ENCODE data around the gene FNIP2. TPM values are rescaled to one million over a fixed set of nuclear protein-coding genes. Genes with fewer than 3 reads are reported as not detected.

Gene FNIP2
- total and polyA plus RNA-seq, 10 of the 15 experiments (the other 5 are each of a cell fraction or from before 2014, with no cell fraction given): 0.03 to 0.38 (median 0.15) TPM

DNA sequence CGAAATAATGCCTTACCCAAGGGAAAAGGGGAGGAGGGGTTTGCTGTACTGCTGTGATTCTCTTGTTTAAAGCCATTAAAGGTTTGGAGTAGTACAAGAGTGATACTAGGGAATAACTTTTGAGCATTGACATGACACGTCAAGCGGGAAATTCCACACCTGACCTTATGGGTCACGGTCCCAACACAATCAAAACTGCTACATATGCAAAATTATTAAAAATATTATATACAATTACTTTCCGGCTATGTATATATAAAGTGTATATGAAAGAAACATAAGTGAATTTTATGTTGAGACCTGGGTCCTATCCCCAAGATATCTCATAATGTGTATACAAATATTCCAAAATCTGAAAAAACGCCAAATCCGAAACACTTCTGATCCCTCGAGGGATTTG lies 21.0 kb downstream of the FNIP2 start:
- no peak overlapping the region for H3K9ac ChIP-seq (ENCODE audit: control insufficient read depth, insufficient read depth, low read length)
- no peak overlapping the region for H3K4me2 ChIP-seq (ENCODE audit: control insufficient read depth, insufficient read depth)
- SMC1A ChIA-PET (ENCODE audit: uncharacterized antibody, unreplicated experiment): interaction anchor here (0.6 to 14.1 kb wide), 3 partner anchors 16 to 415 kb away, joined by 3 to 291 read pairs (median 14); no protein-coding TSS in a partner anchor
- WGBS (ENCODE audit: insufficient coverage, insufficient replicate concordance, low lambda C conversion rate, missing lambda C conversion rate): 62% methylated on average over 8 of the region's 8 CpGs
- H4K20me1 ChIP-seq (ENCODE audit: control insufficient read depth, insufficient read depth): no peaks in the 10 kb centered on the region
- no peak for ATAC-seq
- no peaks in the 10 kb centered on the region for H3K4me1 ChIP-seq (ENCODE audit: control insufficient read depth, insufficient read depth, low read length)
- H3K27ac ChIP-seq (ENCODE audit: control insufficient read depth, insufficient read depth): no peak overlapping the region
- H3K79me2 ChIP-seq (ENCODE audit: control insufficient read depth, insufficient read depth, low read length): peaks cover 7% of the 10 kb centered on the region
- BruUV-seq (replicated peaks): no TSS peak
- FAIRE-seq: no peak
- RAD21 ChIA-PET (ENCODE audit: unreplicated experiment): interaction anchor here (1.0 to 4.6 kb wide), 2 partner anchors 16 to 21 kb away, joined by 3 to 29 read pairs; no protein-coding TSS in a partner anchor
- no peak for DNase-seq (ENCODE audit: low read depth, low spot score)
- intact Hi-C loops (cut with micrococcal nuclease; ENCODE audit: unreplicated experiment): no loop called here
- no peak overlapping the region for H2AFZ ChIP-seq (ENCODE audit: control insufficient read depth, low read depth, low read length)
- no peak overlapping the region for H3K4me3 ChIP-seq
- in situ Hi-C loops (cut with MboI): no loop called here
- TF ChIP-seq KLF5 (IDR thresholded peaks at IDR 0.05; ENCODE audit: partially characterized antibody) (no peak), BRCA1 (IDR thresholded peaks at IDR 0.05; ENCODE audit: low read depth, low read length) (no peak), CBX5 (IDR thresholded peaks at IDR 0.05; ENCODE audit: low read depth) (no peak), HDAC6 (IDR thresholded peaks at IDR 0.05; ENCODE audit: unreplicated experiment) (no peak), RELA (IDR thresholded peaks at IDR 0.05; ENCODE audit: borderline replicate concordance, partially characterized antibody) (no peak), WRNIP1 (IDR thresholded peaks at IDR 0.05; ENCODE audit: borderline replicate concordance, low read depth, low read length) (no peak), YBX1 (IDR thresholded peaks at IDR 0.05) (no peak), KAT2A (conservative IDR thresholded peaks at IDR 0.05; ENCODE audit: control insufficient read depth, low read depth, low read length) (no peak), RFX5 (IDR thresholded peaks at IDR 0.05; ENCODE audit: low read depth, low read length) (no peak), POU2F2 (IDR thresholded peaks at IDR 0.05; ENCODE audit: borderline replicate concordance, low read depth, low read length) (no peak), LARP7 (IDR thresholded peaks at IDR 0.05) (no peak), ZZZ3 (IDR thresholded peaks at IDR 0.05; ENCODE audit: control insufficient read depth, insufficient read length, low read depth) (no peak), MEF2A (IDR thresholded peaks at IDR 0.05; ENCODE audit: insufficient read depth, low read depth, low read length) (no peak), CHD1 (IDR thresholded peaks at IDR 0.05; ENCODE audit: low read depth, low read length) (no peak), MLLT1 (IDR thresholded peaks at IDR 0.05) (no peak), PBX3 (IDR thresholded peaks at IDR 0.05; ENCODE audit: insufficient replicate concordance, low read depth, low read length) (no peak), TCF7 (IDR thresholded peaks at IDR 0.05; ENCODE audit: borderline replicate concordance) (no peak), NFIC (IDR thresholded peaks at IDR 0.05; ENCODE audit: low read depth, low read length) (no peak), ZNF622 (IDR thresholded peaks at IDR 0.05) (no peak), CHD2 (IDR thresholded peaks at IDR 0.05; ENCODE audit: borderline replicate concordance, low read depth, low read length) (no peak)
- no peaks in the 10 kb centered on the region for H3K27me3 ChIP-seq (replicated peaks in 1 of 2; ENCODE audit: control insufficient read depth in 2 of 2, insufficient read depth in 2 of 2, low read length in 1 of 2)
- CTCF ChIA-PET: interaction anchor here (1.6 kb wide), 1 partner anchor 38 kb away, joined by 4 read pairs; no protein-coding TSS in a partner anchor
- POLR2A ChIA-PET: no interaction called here
- H3K36me3 ChIP-seq (ENCODE audit: control insufficient read depth in 2 of 2, insufficient read depth in 2 of 2, low read length in 1 of 2): no peaks in the 10 kb centered on the region
- no peaks in the 10 kb centered on the region for H3K9me3 ChIP-seq (replicated peaks; ENCODE audit: control insufficient read depth, insufficient read depth, low read length)

Measured in GM12878 (cell line).